ENCODE measurements around the gene FOXK2.

GRCh38 chr17:82613283-82614094 lies 94.0 kb downstream of the FOXK2 start:
- TF ChIP-seq CTCF (IDR thresholded peaks at IDR 0.05) (no peak), ZFX (IDR thresholded peaks at IDR 0.05; ENCODE audit: borderline replicate concordance) (no peak)
